Epithelial cell of umbilical artery (primary cell): ENCODE measurements around the gene TAS2R42. TPM values are rescaled to one million over a fixed set of nuclear protein-coding genes. Genes with fewer than 3 reads are reported as not detected.

ENCODE experiments used
- total RNA-seq: library from RNA; depleted of rRNA; stranded (reverse); fragments of >200 nt; gene quantifications from 2 replicates; pipeline ENCODE4 v1.2.3, GENCODE V29; 2014

TAS2R42 gene
- total RNA-seq: not detected in 2 replicates

GRCh38 chr12:11186837-11187236, at the start of gene TAS2R42:
Gene TAS2R42, minus strand, starts transcription at chr12:11186937. Its CDS starts 0 bp downstream, at chr12:11186937.

GRCh38 chr12:11171145-11171968, 15.4 kb downstream of the TAS2R42 start, which contains the start of gene SMIM10L1:
Gene SMIM10L1, plus strand, starts transcription at chr12:11171194. Its CDS starts 163 bp downstream, at chr12:11171357.

Other genes starting within 250 kb of the TAS2R42 start
- gene TAS2R14, start 247.7 kb downstream of the TAS2R42 start, total RNA-seq: 1.3 and 2.4 TPM in 2 replicates
- 1.9 and 2.1 TPM in 2 replicates for gene TAS2R50, start 200.0 kb downstream of the TAS2R42 start, total RNA-seq
- 1.6 and 2.4 TPM in 2 replicates for gene TAS2R20, start 188.6 kb downstream of the TAS2R42 start, total RNA-seq
- gene TAS2R19, start 164.3 kb downstream of the TAS2R42 start, total RNA-seq: 4.0 and 5.5 TPM in 2 replicates
- 5.2 and 6.8 TPM in 2 replicates for gene TAS2R31, start 155.5 kb downstream of the TAS2R42 start, total RNA-seq
- gene TAS2R46, start 124.6 kb downstream of the TAS2R42 start, total RNA-seq: 2.1 and 3.2 TPM in 2 replicates
- under 0.01 and 1.7 TPM in 2 replicates for gene TAS2R43, start 94.6 kb downstream of the TAS2R42 start, total RNA-seq
- gene TAS2R30, start 52.3 kb downstream of the TAS2R42 start, total RNA-seq: 3.2 and 4.9 TPM in 2 replicates
- 5.0 and 5.8 TPM in 2 replicates for gene SMIM10L1, start 15.7 kb downstream of the TAS2R42 start, total RNA-seq
- gene PRB3, start 82.8 kb upstream of the TAS2R42 start, total RNA-seq: not detected in 2 replicates
- not detected in 2 replicates for gene PRB4, start 123.5 kb upstream of the TAS2R42 start, total RNA-seq
- not detected in 2 replicates for gene PRB2, start 208.6 kb upstream of the TAS2R42 start, total RNA-seq